ENCODE data around the gene PLA2R1.

PLA2R1 gene

DNA sequence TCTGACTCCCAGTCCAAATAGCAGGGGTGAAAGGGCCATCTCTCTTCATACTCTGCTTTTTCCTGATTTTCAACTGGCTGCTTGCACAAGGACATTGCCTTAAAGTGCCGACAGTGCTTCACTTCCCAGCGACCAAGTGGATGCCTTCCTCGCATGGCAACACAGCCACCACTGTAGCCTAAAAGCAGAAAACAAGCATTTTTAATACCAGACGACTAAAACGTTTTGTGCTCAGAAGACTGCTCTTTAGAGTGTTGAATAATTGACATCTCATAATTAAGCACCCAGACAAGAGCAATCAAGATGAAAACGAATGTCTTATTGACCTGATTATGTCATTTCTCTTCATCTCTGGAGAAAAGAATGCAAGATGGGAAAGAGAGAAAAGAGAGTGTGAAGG is 75.2 kb downstream of the PLA2R1 start:
- Histone ChIP-seq H3K18ac (ENCODE audit: low read length) (no peak overlapping the region), H3K27me3 (ENCODE audit: insufficient read depth, low read length) (no peaks in the 10 kb centered on the region), H3K4me3 (ENCODE audit: low read depth, low read length) (no peak overlapping the region), H2BK12ac (ENCODE audit: low read length) (no peak overlapping the region), H2AK5ac (ENCODE audit: low read length) (no peak overlapping the region), H4K91ac (ENCODE audit: low read depth, low read length) (no peak overlapping the region), H3K4me2 (ENCODE audit: low read length) (no peak overlapping the region), H2AFZ (ENCODE audit: insufficient read depth, low read length, poor library complexity) (no peak overlapping the region), H3K23ac (ENCODE audit: low read length) (no peak overlapping the region), H3K9ac (ENCODE audit: low read length) (no peak overlapping the region), H3K14ac (ENCODE audit: low read length) (no peak overlapping the region), H3K4ac (ENCODE audit: low read depth, low read length) (no peak overlapping the region), H4K12ac (ENCODE audit: low read depth, low read length) (no peak overlapping the region), H3K27ac (ENCODE audit: low read depth, low read length) (no peak overlapping the region), H4K8ac (ENCODE audit: low read depth, low read length) (no peak overlapping the region), H3K79me2 (ENCODE audit: control insufficient read depth, insufficient read depth, low read length, poor library complexity) (no peaks in the 10 kb centered on the region), H3K9me3 (ENCODE audit: insufficient read depth, low read depth, low read length) (no peaks in the 10 kb centered on the region), H3K4me1 (ENCODE audit: control insufficient read depth in 1 of 2, insufficient read depth in 2 of 2, low read length in 2 of 2) (peaks cover 0 to 2% of the 10 kb centered on the region in 2 experiments), H2BK120ac (ENCODE audit: insufficient read depth, low read length, poor library complexity) (no peak overlapping the region), H3K36me3 (ENCODE audit: control insufficient read depth in 1 of 2, insufficient read depth in 2 of 2, low read length in 2 of 2) (no peaks in the 10 kb centered on the region), H3K79me1 (ENCODE audit: low read length) (no peaks in the 10 kb centered on the region), H2BK5ac (ENCODE audit: low read depth, low read length, poor library complexity) (no peak overlapping the region)
- WGBS (ENCODE audit: extremely low coverage, insufficient coverage, insufficient read length): no CpG with 5 or more reads among the region's 6 CpGs
- DNase-seq: no peak

- no peak overlapping the region for H4K8ac ChIP-seq (ENCODE audit: low read depth, low read length)
- no peak overlapping the region for H2BK12ac ChIP-seq (ENCODE audit: low read length)
- no peak overlapping the region for H3K18ac ChIP-seq (ENCODE audit: low read length)
- H2BK5ac ChIP-seq (ENCODE audit: low read depth, low read length, poor library complexity): no peak overlapping the region
- no peak overlapping the region for H3K4me2 ChIP-seq (ENCODE audit: low read length)
- no CpG with 5 or more reads among the region's 3 CpGs for whole genome bisulfite sequencing (ENCODE audit: extremely low coverage, insufficient coverage, insufficient read length)
- no peaks in the 10 kb centered on the region for H3K36me3 ChIP-seq (ENCODE audit: control insufficient read depth in 1 of 2, insufficient read depth in 2 of 2, low read length in 2 of 2)
- no peak for DNase-seq
- peaks cover 0 to 2% of the 10 kb centered on the region in 2 experiments for H3K4me1 ChIP-seq (ENCODE audit: control insufficient read depth in 1 of 2, insufficient read depth in 2 of 2, low read length in 2 of 2)
- H2BK120ac ChIP-seq (ENCODE audit: insufficient read depth, low read length, poor library complexity): no peak overlapping the region
- no peaks in the 10 kb centered on the region for H3K79me2 ChIP-seq (ENCODE audit: control insufficient read depth, insufficient read depth, low read length, poor library complexity)
- no peak overlapping the region for H4K91ac ChIP-seq (ENCODE audit: low read depth, low read length)
- H3K4me3 ChIP-seq (ENCODE audit: low read depth, low read length): no peak overlapping the region
- no peak overlapping the region for H4K12ac ChIP-seq (ENCODE audit: low read depth, low read length)
- no peak overlapping the region for H2AK5ac ChIP-seq (ENCODE audit: low read length)
- H3K79me1 ChIP-seq (ENCODE audit: low read length): no peaks in the 10 kb centered on the region
- H3K9me3 ChIP-seq (ENCODE audit: insufficient read depth, low read depth, low read length): no peaks in the 10 kb centered on the region
- H3K27me3 ChIP-seq (ENCODE audit: insufficient read depth, low read length): no peaks in the 10 kb centered on the region
- no peak overlapping the region for H3K9ac ChIP-seq (ENCODE audit: low read length)
- no peak overlapping the region for H3K23ac ChIP-seq (ENCODE audit: low read length)
- H3K27ac ChIP-seq (ENCODE audit: low read depth, low read length): no peak overlapping the region
- H2AFZ ChIP-seq (ENCODE audit: insufficient read depth, low read length, poor library complexity): no peak overlapping the region
- no peak overlapping the region for H3K14ac ChIP-seq (ENCODE audit: low read length)
- H3K4ac ChIP-seq (ENCODE audit: low read depth, low read length): no peak overlapping the region
Measured at GRCh38 chr2:159985656-159986055, 76.8 kb downstream of the PLA2R1 start.

- Histone ChIP-seq H3K4me3 (ENCODE audit: low read depth, low read length) (no peak overlapping the region), H3K27me3 (ENCODE audit: insufficient read depth, low read length) (no peaks in the 10 kb centered on the region), H3K79me1 (ENCODE audit: low read length) (no peaks in the 10 kb centered on the region), H3K4me2 (ENCODE audit: low read length) (no peak overlapping the region), H2BK5ac (ENCODE audit: low read depth, low read length, poor library complexity) (no peak overlapping the region), H3K18ac (ENCODE audit: low read length) (no peak overlapping the region), H4K8ac (ENCODE audit: low read depth, low read length) (no peak overlapping the region), H4K91ac (ENCODE audit: low read depth, low read length) (no peak overlapping the region), H3K79me2 (ENCODE audit: control insufficient read depth, insufficient read depth, low read length, poor library complexity) (no peaks in the 10 kb centered on the region), H3K4me1 (ENCODE audit: control insufficient read depth in 1 of 2, insufficient read depth in 2 of 2, low read length in 2 of 2) (peaks cover 0 to 2% of the 10 kb centered on the region in 2 experiments), H4K12ac (ENCODE audit: low read depth, low read length) (no peak overlapping the region), H3K14ac (ENCODE audit: low read length) (no peak overlapping the region), H3K27ac (ENCODE audit: low read depth, low read length) (no peak overlapping the region), H3K23ac (ENCODE audit: low read length) (no peak overlapping the region), H2AFZ (ENCODE audit: insufficient read depth, low read length, poor library complexity) (no peak overlapping the region), H2BK12ac (ENCODE audit: low read length) (no peak overlapping the region), H2AK5ac (ENCODE audit: low read length) (no peak overlapping the region), H3K36me3 (ENCODE audit: control insufficient read depth in 1 of 2, insufficient read depth in 2 of 2, low read length in 2 of 2) (no peaks in the 10 kb centered on the region), H3K4ac (ENCODE audit: low read depth, low read length) (no peak overlapping the region), H3K9ac (ENCODE audit: low read length) (no peak overlapping the region), H2BK120ac (ENCODE audit: insufficient read depth, low read length, poor library complexity) (no peak overlapping the region), H3K9me3 (ENCODE audit: insufficient read depth, low read depth, low read length) (no peaks in the 10 kb centered on the region)
- no peak for DNase-seq
Measured at GRCh38 chr2:159984034-159984433, 78.4 kb downstream of the PLA2R1 start.

DNA sequence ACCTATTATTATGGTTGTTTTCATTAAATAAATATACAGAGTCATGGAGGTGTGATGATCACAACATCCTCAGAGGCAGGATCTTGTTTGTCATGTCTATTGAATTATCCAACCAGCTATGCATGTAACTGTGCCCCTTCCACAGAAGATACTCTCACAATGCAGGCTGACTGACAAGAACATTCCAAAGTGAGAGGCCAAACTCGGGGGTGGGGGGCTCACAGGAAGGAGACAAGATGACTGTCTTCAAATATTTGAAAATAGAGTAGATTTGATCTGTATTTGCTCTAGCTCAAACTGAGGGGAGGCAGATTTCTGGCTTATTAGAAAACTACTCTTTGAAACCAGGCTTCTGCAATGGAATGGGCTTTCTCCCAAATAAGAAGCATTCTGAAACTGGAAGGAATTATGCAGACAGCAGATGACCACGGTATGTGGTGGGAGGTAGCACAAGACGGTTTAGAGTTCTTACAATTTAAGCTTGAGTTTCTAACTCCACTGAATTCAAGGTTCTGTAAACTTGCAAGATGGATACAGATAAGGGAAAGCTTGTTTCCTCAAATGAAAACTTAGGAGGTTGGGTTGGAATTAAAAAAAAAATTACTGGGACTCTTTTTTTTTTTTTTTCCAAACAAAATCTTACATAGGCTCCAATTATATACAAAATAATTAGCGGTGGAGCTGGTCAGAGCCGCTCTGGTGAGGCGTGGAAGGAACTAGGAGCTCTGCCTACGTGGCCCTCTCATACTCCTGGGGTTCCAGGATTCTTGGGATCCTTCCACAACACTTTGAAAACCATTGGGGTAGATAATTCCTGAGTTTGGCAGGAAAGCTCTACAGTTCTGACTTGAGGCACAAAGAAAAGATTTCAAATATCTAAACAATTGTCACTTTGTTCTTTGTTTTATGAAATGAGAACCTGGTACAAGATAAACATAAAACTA is 79.3 kb downstream of the PLA2R1 start:
- no CpG with 5 or more reads among the region's 7 CpGs for WGBS (ENCODE audit: extremely low coverage, insufficient coverage, insufficient read length)
- Histone ChIP-seq H3K4me2 (ENCODE audit: low read length) (no peak overlapping the region), H3K14ac (ENCODE audit: low read length) (no peak overlapping the region), H4K91ac (ENCODE audit: low read depth, low read length) (no peak overlapping the region), H2AK5ac (ENCODE audit: low read length) (no peak overlapping the region), H2BK5ac (ENCODE audit: low read depth, low read length, poor library complexity) (no peak overlapping the region), H3K79me2 (ENCODE audit: control insufficient read depth, insufficient read depth, low read length, poor library complexity) (no peaks in the 10 kb centered on the region), H4K8ac (ENCODE audit: low read depth, low read length) (no peak overlapping the region), H3K4me3 (ENCODE audit: low read depth, low read length) (no peak overlapping the region), H3K23ac (ENCODE audit: low read length) (no peak overlapping the region), H2BK120ac (ENCODE audit: insufficient read depth, low read length, poor library complexity) (no peak overlapping the region), H3K4me1 (ENCODE audit: control insufficient read depth in 1 of 2, insufficient read depth in 2 of 2, low read length in 2 of 2) (peaks cover 0 to 2% of the 10 kb centered on the region in 2 experiments), H3K36me3 (ENCODE audit: control insufficient read depth in 1 of 2, insufficient read depth in 2 of 2, low read length in 2 of 2) (no peaks in the 10 kb centered on the region), H4K12ac (ENCODE audit: low read depth, low read length) (no peak overlapping the region), H2AFZ (ENCODE audit: insufficient read depth, low read length, poor library complexity) (no peak overlapping the region), H3K9me3 (ENCODE audit: insufficient read depth, low read depth, low read length) (no peaks in the 10 kb centered on the region), H3K18ac (ENCODE audit: low read length) (no peak overlapping the region), H3K79me1 (ENCODE audit: low read length) (no peaks in the 10 kb centered on the region), H2BK12ac (ENCODE audit: low read length) (no peak overlapping the region), H3K9ac (ENCODE audit: low read length) (no peak overlapping the region), H3K4ac (ENCODE audit: low read depth, low read length) (no peak overlapping the region), H3K27ac (ENCODE audit: low read depth, low read length) (no peak overlapping the region), H3K27me3 (ENCODE audit: insufficient read depth, low read length) (no peaks in the 10 kb centered on the region)
- no peak for DNase-seq
